ENCODE measurements around the gene C4orf50.

C4orf50 gene

DNA sequence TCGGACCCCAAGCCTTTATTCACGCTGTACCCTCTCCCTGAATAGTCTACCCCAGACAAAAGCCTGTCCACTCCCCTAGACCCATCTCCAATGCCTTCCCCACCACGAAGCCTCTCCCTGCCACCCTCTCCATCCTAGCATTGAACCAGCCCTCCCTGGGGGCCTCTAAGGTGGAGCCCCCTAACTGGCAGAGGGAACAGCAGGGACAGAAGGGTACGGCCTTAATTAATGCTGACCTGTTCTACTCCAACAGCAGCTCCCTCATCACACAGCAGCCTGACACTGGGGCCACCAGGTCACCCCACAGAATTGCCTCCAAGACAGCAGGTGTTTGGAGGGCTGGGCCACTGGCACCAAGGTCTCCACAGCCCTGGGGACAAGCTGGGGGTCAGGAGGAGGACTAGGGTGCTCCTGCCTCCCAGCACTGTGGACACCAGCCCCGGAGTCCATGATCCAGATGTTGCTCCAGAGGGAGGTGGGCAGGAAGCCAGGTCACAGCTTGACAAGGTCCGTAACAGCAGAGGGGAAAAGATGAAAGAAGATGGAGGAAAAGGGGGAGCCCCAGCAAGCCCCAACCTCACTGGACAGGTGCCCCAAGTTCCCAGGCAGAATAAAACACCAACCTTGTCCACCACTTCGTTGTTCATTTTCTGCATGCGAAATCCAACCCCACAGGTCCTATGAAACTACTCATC lies 129.1 kb downstream of the C4orf50 start:
- no peak for DNase-seq (ENCODE audit: low spot score)

GRCh38 chr4:5888222-5889001 lies 129.8 kb downstream of the C4orf50 start:
- DNase-seq (ENCODE audit: low spot score) = no peak

- DNase-seq (ENCODE audit: low spot score) = no peak
Measured at GRCh38 chr4:5887361-5888221, 130.6 kb downstream of the C4orf50 start.

DNA sequence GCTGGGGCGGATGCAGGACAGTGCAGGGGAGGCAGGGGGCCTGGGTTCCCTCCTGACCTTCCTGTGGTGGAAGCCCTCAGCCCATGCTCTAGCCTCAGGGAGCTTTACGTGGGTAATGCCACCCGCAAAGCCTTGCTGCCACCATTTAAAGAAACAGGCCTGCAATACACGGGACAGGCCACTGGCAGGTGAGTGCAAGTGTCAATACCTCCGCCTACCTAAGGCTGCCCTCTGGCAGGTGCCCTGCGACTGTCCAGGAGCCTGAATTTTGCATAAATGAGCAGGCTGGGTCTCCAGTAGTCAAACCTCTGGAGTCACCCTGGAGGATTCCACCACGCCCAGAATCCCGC lies 131.2 kb downstream of the C4orf50 start:
- no peak for DNase-seq (ENCODE audit: low spot score)

GRCh38 chr4:5885733-5886132 lies 132.5 kb downstream of the C4orf50 start:
- DNase-seq (ENCODE audit: low spot score) = no peak

DNA sequence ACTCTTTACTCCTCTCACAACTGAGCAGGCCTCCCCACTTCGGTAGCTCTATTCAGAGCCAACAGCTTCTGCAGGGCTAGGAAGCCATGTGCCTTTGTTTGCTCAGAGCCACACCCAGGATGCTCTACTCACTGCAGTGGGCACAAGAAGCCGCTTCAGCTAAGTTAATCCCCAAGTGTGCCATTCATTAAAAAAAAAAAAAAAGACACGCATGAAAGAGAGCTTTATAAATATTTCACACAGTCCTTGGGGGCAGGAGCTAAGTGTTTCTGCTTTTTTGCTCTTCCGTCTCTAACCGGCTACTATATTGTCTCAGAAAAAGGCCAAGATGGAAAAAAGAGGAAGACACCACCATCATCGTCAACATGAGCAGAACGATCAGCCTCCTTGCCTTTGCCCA lies 133.4 kb downstream of the C4orf50 start:
- no peak for DNase-seq (ENCODE audit: low spot score)

DNA sequence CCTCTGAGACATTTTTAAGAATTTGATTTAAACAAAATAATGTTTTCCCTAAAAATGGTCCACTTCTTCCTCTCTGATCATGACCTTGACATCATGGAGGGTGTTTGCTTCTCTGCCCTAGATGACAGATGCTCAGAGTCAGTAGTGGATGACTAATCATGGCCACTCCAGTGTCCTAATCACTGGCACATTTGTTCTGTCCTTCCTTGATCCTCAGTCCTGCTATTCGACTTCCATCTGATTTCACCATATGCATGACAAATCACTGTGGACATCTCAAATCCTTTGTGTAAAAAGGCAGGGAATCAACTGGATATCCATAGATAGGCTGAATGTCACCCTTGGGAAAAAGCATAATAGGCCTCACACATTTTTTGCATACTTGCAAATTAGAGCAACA lies 134.3 kb downstream of the C4orf50 start:
- DNase-seq (ENCODE audit: low spot score) = no peak

- DNase-seq (ENCODE audit: low spot score) = no peak
Measured at GRCh38 chr4:5882947-5883346, 135.3 kb downstream of the C4orf50 start.

GRCh38 chr4:5881340-5881739 lies 136.9 kb downstream of the C4orf50 start:
- no peak for DNase-seq (ENCODE audit: low spot score)

GRCh38 chr4:5878359-5878758 lies 139.9 kb downstream of the C4orf50 start:
- DNase-seq (ENCODE audit: low spot score) = no peak

- DNase-seq (ENCODE audit: low spot score) = no peak
Measured at GRCh38 chr4:5877392-5877791, 140.8 kb downstream of the C4orf50 start.

- DNase-seq (ENCODE audit: low spot score) = peak; percentile 86
Measured at GRCh38 chr4:5874811-5875449, 143.3 kb downstream of the C4orf50 start.

DNA sequence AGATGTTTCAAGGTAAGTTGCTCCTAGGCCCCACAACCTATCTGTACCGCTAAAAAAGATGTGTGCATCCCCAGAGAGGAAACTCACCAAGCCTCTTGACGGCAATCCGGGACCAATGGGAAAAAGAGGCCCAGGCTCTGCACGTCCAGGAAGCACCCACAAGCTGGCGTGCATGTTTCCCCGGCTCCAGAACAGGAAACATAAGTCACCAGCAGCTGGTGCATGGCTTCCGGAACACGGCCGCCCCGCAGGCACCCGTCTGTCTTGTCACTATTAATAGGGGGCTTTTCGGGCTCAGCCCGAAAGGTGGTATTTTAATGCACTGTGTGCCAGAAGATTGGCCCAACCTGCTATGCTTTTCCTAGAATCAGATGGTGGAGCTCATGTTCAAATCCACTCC lies 147.5 kb downstream of the C4orf50 start:
- DNase-seq (ENCODE audit: low spot score) = no peak

- DNase-seq (ENCODE audit: low spot score) = no peak
Measured at GRCh38 chr4:5869966-5870619, 148.1 kb downstream of the C4orf50 start.

DNA sequence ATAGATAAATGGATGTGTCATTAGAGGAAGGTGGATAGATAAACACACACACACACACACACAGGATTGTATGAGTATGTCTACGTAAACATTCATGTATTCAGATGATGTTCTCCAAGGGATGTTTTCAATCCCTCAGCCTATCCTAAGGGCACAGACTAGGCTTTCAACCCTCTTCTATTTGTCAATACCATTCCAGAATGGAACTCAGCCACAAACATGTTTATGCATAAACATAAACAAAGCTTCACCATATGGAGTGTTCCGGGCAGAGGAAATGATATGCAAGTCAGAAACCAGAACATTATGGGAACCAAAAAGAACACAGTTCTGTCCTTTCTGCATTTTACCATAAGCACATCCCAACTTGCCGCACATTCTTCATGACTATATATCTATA lies 150.4 kb downstream of the C4orf50 start:
- no peak for DNase-seq (ENCODE audit: low spot score)

GRCh38 chr4:5866841-5867813 lies 151.1 kb downstream of the C4orf50 start:
- DNase-seq (ENCODE audit: low spot score) = no peak

DNA sequence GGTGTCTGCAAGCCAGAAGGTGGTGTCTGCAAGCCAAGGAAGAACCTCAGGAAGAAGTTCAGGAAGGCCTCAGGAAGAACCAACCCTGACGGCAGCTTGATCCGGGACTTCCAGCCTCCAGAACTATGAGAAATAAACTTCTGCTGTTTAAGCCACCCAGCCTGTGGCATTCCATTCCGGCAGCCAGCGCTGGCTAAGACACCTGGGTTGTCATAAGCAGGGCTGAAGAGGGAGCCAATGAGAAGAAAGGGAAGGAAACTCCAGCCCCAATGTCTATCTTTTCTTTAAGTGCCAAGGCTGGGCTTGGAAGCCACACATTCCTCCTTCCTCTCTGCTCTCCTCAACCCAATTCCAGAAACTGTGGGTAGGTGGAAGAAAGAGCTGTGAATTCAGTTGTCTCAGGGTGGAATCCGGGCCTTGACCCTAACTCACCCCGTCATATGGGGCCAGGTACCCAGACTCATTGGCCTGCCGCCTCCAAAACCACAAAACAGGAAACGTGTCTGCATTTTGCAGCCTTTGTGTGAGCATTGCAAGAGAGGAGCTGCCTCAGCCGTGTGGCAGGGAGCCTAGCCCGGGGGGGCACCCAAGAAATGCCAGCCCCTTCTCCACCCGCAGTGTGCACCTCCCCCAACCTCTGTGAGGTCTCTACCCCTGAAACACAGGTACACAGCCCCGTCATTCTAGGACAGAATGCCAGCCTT lies 152.2 kb downstream of the C4orf50 start:
- DNase-seq (ENCODE audit: low spot score) = no peak

GRCh38 chr4:5863461-5864113 lies 154.6 kb downstream of the C4orf50 start:
- DNase-seq (ENCODE audit: low spot score) = peak; percentile 67

DNA sequence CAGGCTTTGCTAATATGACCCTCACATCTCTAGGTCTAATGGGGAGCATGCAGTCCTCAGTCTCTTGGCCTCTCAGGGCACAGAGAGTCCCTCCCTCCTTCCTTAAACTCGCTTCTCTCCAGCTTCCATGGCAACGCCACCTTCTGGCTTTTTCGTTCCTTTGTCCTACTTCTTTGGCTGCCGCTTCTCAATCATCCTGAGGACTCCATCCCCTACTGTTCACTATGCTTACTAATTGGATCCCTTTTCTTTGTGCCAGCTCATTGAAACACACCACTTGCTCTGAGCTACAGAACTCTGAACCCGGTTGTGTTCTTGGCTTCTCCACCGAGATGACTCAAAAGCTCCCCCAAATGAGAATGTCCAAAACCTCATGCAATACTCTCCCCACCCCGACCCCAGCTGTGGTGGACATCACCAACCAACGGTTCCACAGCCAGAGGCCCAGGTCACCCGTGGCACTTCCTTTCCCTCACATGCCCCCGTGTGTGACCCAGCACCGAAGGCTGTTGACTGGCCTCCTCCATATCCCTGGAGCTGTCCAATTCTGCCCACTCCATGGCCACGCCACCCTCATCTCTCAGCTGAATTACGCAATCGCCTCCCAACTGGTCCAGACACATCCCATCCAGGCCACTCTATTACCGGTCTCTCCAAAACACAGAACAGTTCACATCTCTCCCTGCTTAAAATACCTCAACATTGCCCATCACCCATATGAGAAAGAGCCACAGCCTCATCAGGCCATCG lies 160.0 kb downstream of the C4orf50 start:
- DNase-seq (ENCODE audit: low spot score) = no peak

All from AG20443 (cell line).